ENCODE results near the gene EIF4G1. TPM values are rescaled to one million over a fixed set of nuclear protein-coding genes. Genes with fewer than 3 reads are reported as not detected.

EIF4G1 gene
- total RNA-seq, 4 donors from 2014 or later, result 382 to 463 (median 418) TPM

- DNase-seq (ENCODE audit: low spot score in 2 of 2), result no peak
- 67% methylated on average over 10 of the region's 10 CpGs for WGBS
- Histone ChIP-seq H3K9me3 (no peaks in the 10 kb centered on the region), H3K4me1 (peaks cover 38% of the 10 kb centered on the region), H3K27me3 (no peaks in the 10 kb centered on the region), H3K27ac (peak overlapping the region; percentile 46), H3K4me3 (no peak overlapping the region), H3K36me3 (peaks cover 75% of the 10 kb centered on the region)
- no peak for TF ChIP-seq POLR2AphosphoS5 (IDR thresholded peaks at IDR 0.05)
- TF ChIP-seq, protein P1, sequence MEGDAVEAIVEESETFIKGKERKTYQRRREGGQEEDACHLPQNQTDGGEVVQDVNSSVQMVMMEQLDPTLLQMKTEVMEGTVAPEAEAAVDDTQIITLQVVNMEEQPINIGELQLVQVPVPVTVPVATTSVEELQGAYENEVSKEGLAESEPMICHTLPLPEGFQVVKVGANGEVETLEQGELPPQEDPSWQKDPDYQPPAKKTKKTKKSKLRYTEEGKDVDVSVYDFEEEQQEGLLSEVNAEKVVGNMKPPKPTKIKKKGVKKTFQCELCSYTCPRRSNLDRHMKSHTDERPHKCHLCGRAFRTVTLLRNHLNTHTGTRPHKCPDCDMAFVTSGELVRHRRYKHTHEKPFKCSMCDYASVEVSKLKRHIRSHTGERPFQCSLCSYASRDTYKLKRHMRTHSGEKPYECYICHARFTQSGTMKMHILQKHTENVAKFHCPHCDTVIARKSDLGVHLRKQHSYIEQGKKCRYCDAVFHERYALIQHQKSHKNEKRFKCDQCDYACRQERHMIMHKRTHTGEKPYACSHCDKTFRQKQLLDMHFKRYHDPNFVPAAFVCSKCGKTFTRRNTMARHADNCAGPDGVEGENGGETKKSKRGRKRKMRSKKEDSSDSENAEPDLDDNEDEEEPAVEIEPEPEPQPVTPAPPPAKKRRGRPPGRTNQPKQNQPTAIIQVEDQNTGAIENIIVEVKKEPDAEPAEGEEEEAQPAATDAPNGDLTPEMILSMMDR (IDR thresholded peaks at IDR 0.05), result no peak
- TF ChIP-seq POLR2A (IDR thresholded peaks at IDR 0.05), result no peak
- no peak for TF ChIP-seq EP300 (IDR thresholded peaks at IDR 0.05)
Measured at GRCh38 chr3:184332370-184333090, 18.1 kb downstream of the EIF4G1 start.

DNA sequence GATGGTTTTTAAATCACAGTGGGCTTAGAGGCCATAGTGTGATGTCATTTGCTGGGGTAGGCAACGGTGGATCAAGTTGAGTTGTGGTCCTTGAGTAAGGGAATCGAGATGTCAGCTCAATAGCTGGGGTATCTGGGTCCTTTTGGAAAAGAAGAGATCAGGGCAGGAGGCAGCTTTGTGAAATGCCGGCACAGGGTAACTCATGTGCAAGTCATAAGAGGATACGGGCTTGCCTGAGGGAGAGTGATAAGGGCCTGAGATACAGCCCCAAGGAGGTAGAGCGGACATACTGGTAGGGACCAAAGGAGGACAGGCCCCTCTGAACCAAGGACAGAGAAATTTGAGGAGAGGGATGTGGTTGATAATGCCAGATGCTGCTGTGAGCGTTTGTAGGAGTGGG is 18.8 kb downstream of the EIF4G1 start:
- H3K27ac ChIP-seq, result peak overlapping the region; percentile 46
- H3K36me3 ChIP-seq, result peaks cover 69% of the 10 kb centered on the region
- no peaks in the 10 kb centered on the region for H3K9me3 ChIP-seq
- DNase-seq (ENCODE audit: low spot score in 2 of 2), result no peak
- no peak overlapping the region for H3K4me3 ChIP-seq
- H3K27me3 ChIP-seq, result no peaks in the 10 kb centered on the region
- 82% methylated on average over 6 of the region's 6 CpGs for WGBS
- peaks cover 44% of the 10 kb centered on the region for H3K4me1 ChIP-seq
- TF ChIP-seq POLR2A (IDR thresholded peaks at IDR 0.05), result no peak
- TF ChIP-seq POLR2AphosphoS5 (IDR thresholded peaks at IDR 0.05), result no peak
- TF ChIP-seq, protein P1 (IDR thresholded peaks at IDR 0.05), result no peak
- TF ChIP-seq EP300 (IDR thresholded peaks at IDR 0.05), result no peak

DNA sequence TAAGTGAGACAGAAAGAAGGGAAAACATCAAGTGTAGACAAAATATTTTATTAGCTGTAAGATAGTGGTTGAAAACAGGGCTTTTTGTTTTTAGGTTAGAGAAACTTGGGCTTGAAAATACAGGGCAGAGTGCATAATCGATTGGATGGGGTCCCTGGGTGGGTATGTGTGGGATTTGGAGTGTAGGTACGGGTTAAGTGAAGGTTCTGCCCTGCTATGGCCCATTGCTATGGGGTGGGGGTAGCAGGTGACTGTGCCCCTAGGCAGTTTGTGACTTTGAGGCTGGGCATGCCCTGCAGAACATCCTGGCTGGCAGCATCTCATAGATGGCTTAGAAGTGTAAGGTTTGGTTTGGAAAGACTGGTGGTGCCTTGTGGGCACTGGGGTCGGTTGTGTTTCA is 19.3 kb downstream of the EIF4G1 start:
- Histone ChIP-seq H3K9me3 (no peaks in the 10 kb centered on the region), H3K36me3 (peaks cover 64% of the 10 kb centered on the region), H3K27me3 (no peaks in the 10 kb centered on the region), H3K4me3 (no peak overlapping the region), H3K27ac (peak overlapping the region; percentile 46), H3K4me1 (peaks cover 49% of the 10 kb centered on the region)
- no peak for DNase-seq (ENCODE audit: low spot score in 2 of 2)
- no peak for TF ChIP-seq POLR2A (IDR thresholded peaks at IDR 0.05)
- no peak for TF ChIP-seq POLR2AphosphoS5 (IDR thresholded peaks at IDR 0.05)
- TF ChIP-seq EP300 (IDR thresholded peaks at IDR 0.05), result no peak
- TF ChIP-seq, protein P1 (IDR thresholded peaks at IDR 0.05), result no peak
- 82% methylated on average over 2 of the region's 3 CpGs for WGBS

DNA sequence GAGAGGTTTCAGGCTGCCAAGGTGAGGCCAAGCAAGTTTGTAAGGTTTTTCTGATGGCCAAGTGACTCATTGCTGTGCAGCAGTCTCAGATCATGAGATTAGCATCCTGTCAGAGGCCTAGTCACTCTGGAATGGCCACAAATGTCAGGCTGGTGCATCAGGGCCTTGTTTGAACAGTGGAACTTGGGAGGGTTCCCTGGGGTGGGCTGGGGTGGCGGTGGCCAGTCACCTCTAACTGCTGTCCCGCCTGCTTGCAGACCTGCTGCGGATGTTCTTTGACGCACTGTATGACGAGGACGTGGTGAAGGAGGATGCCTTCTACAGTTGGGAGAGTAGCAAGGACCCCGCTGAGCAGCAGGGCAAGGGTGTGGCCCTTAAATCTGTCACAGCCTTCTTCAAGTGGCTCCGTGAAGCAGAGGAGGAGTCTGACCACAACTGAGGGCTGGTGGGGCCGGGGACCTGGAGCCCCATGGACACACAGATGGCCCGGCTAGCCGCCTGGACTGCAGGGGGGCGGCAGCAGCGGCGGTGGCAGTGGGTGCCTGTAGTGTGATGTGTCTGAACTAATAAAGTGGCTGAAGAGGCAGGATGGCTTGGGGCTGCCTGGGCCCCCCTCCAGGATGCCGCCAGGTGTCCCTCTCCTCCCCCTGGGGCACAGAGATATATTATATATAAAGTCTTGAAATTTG is 20.2 kb downstream of the EIF4G1 start:
- H3K27me3 ChIP-seq, result no peaks in the 10 kb centered on the region
- peaks cover 59% of the 10 kb centered on the region for H3K4me1 ChIP-seq
- no peak for DNase-seq (ENCODE audit: low spot score in 2 of 2)
- H3K27ac ChIP-seq, result peak overlapping the region; percentile 94
- 75% methylated on average over 12 of the region's 15 CpGs for WGBS
- no peak overlapping the region for H3K4me3 ChIP-seq
- no peaks in the 10 kb centered on the region for H3K9me3 ChIP-seq
- peaks cover 55% of the 10 kb centered on the region for H3K36me3 ChIP-seq
- TF ChIP-seq POLR2A (IDR thresholded peaks at IDR 0.05) (no peak), EP300 (IDR thresholded peaks at IDR 0.05) (no peak), POLR2AphosphoS5 (IDR thresholded peaks at IDR 0.05) (no peak)
- TF ChIP-seq, protein P1 (IDR thresholded peaks at IDR 0.05), result no peak

- Histone ChIP-seq H3K27ac (peak overlapping the region; percentile 94), H3K27me3 (no peaks in the 10 kb centered on the region), H3K9me3 (no peaks in the 10 kb centered on the region), H3K4me1 (peaks cover 63% of the 10 kb centered on the region), H3K4me3 (peak overlapping the region; percentile 74), H3K36me3 (peaks cover 48% of the 10 kb centered on the region)
- WGBS, result 34% methylated on average over 4 of the region's 4 CpGs
- no peak for DNase-seq (ENCODE audit: low spot score in 2 of 2)
- no peak for TF ChIP-seq POLR2AphosphoS5 (IDR thresholded peaks at IDR 0.05)
Measured at GRCh38 chr3:184335291-184335660, 20.9 kb downstream of the EIF4G1 start.

Measured in suprapubic skin (tissue), 4 donors.